Ovary (tissue), 3 donors: ENCODE data around the gene LYPD3.

Experiments
- POLR2A ChIP-seq: fragments of 450-650 bp; IDR thresholded peaks from one replicate; pipeline ENCODE4 v1.6.1; 2017; ENCODE audit warnings: antibody characterized with exemption, mild to moderate bottlenecking, moderate library complexity
- TF ChIP-seq, protein P1 (sequence below), 3 donors: fragments of 450-650 bp in 2 of 3; fragments of 200-600 bp in 1 of 3; IDR thresholded peaks; one replicate each; pipeline versions ENCODE4 v1.5.1 to v1.8.0; 2016 to 2022; ENCODE audit warnings: antibody characterized with exemption in 3 of 3, mild to moderate bottlenecking in 1 of 3
- donor health status: DM: no; HTN: no; CAD: no.

DNA sequence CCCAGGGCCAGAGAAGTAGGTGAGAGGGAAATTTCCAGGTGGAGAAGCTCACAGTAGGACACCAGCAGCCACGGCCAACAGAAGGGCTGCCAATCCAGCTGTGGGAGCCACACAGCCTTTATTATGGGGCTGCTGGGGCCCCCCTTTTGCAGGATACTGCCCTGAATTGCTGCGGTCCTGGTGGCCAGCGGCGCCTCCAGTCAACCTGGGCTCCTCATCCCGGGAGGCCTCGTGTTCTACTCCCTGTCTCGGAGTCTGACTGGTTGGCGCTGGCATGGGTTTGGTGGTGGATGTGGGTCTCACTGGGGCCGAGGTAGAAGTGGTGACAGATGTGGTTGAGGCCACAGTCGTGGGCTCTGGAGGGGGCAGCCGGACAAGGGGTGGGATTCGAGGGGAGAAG lies 4.1 kb downstream of the LYPD3 start:
- TF ChIP-seq POLR2A = no peak
- TF ChIP-seq, protein P1, sequence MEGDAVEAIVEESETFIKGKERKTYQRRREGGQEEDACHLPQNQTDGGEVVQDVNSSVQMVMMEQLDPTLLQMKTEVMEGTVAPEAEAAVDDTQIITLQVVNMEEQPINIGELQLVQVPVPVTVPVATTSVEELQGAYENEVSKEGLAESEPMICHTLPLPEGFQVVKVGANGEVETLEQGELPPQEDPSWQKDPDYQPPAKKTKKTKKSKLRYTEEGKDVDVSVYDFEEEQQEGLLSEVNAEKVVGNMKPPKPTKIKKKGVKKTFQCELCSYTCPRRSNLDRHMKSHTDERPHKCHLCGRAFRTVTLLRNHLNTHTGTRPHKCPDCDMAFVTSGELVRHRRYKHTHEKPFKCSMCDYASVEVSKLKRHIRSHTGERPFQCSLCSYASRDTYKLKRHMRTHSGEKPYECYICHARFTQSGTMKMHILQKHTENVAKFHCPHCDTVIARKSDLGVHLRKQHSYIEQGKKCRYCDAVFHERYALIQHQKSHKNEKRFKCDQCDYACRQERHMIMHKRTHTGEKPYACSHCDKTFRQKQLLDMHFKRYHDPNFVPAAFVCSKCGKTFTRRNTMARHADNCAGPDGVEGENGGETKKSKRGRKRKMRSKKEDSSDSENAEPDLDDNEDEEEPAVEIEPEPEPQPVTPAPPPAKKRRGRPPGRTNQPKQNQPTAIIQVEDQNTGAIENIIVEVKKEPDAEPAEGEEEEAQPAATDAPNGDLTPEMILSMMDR (IDR thresholded peaks at IDR 0.05) = no peak
